Type B pancreatic cell (in vitro differentiated cells): ENCODE measurements around the gene SLC22A6. TPM values are rescaled to one million over a fixed set of nuclear protein-coding genes. Genes with fewer than 3 reads are reported as not detected.

Source experiments
- DNase-seq: peaks from one replicate; pipeline ENCODE4 v3.0.0; 2021; ENCODE audit warnings: mixed read lengths; ENCODE audit not compliant: unreplicated experiment; ENCODE audit errors: extremely low spot score
- H3K27ac Mint-ChIP-seq: 2 replicates; pipeline ENCODE4 v1.8.0; 2021; ENCODE audit warnings: mild to moderate bottlenecking, mixed read lengths
- H3K27me3 Mint-ChIP-seq: 2 replicates; pipeline ENCODE4 v1.8.0; 2021; ENCODE audit warnings: mixed read lengths
- H3K36me3 Mint-ChIP-seq: 2 replicates; pipeline ENCODE4 v1.8.0; 2021; ENCODE audit warnings: mixed read lengths
- H3K4me1 Mint-ChIP-seq: one replicate; pipeline ENCODE4 v1.8.0; 2021; ENCODE audit warnings: mixed read lengths; ENCODE audit not compliant: unreplicated experiment
- H3K4me3 Mint-ChIP-seq: 2 replicates; pipeline ENCODE4 v1.8.0; 2021; ENCODE audit warnings: mild to moderate bottlenecking, mixed read lengths
- H3K9me3 Mint-ChIP-seq: 2 replicates; pipeline ENCODE4 v1.8.0; 2021; ENCODE audit warnings: mixed read lengths
- total RNA-seq: library from RNA; stranded (reverse); gene quantifications from 2 replicates; pipeline ENCODE4 v1.2.1, GENCODE V29; 2021; ENCODE audit warnings: low replicate concordance
- TF ChIP-seq, protein P1 (sequence below): fragments of 200-600 bp; sonication (generic); conservative IDR thresholded peaks from 2 replicates; pipeline ENCODE4 v1.5.0; 2021; ENCODE audit warnings: antibody characterized with exemption, mild to moderate bottlenecking

The SLC22A6 gene
- total RNA-seq, 1 donor from 2014 or later = 1.5 TPM

DNA sequence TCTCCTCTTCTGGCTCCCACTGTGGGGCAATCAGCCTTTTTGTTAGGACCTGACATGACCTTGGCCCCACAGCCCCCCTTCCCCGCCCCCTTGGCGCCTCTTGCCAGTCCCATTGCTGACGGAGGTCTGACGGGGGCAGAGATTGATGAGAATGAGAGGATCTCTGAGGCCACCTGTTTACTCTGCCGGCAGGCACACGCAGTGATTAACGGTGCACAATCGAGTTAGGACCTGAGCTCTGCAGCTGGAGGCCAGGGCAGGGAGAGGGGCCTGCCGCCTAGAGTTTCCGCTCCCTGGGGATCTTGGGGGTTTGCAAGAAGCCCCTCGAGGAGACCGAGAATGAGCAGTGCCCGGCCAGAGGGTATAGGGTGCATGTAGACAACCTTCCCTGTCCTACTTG is 56.8 kb downstream of the SLC22A6 start:
- Mint-ChIP-seq H3K4me3 (peak overlapping the region; percentile 68), H3K27ac (no peak overlapping the region), H3K36me3 (no peaks in the 10 kb centered on the region), H3K9me3 (no peaks in the 10 kb centered on the region), H3K27me3 (peaks cover 56% of the 10 kb centered on the region), H3K4me1 (peaks cover 41% of the 10 kb centered on the region)
- TF ChIP-seq, protein P1, sequence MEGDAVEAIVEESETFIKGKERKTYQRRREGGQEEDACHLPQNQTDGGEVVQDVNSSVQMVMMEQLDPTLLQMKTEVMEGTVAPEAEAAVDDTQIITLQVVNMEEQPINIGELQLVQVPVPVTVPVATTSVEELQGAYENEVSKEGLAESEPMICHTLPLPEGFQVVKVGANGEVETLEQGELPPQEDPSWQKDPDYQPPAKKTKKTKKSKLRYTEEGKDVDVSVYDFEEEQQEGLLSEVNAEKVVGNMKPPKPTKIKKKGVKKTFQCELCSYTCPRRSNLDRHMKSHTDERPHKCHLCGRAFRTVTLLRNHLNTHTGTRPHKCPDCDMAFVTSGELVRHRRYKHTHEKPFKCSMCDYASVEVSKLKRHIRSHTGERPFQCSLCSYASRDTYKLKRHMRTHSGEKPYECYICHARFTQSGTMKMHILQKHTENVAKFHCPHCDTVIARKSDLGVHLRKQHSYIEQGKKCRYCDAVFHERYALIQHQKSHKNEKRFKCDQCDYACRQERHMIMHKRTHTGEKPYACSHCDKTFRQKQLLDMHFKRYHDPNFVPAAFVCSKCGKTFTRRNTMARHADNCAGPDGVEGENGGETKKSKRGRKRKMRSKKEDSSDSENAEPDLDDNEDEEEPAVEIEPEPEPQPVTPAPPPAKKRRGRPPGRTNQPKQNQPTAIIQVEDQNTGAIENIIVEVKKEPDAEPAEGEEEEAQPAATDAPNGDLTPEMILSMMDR = no peak
- DNase-seq = no peak

DNA sequence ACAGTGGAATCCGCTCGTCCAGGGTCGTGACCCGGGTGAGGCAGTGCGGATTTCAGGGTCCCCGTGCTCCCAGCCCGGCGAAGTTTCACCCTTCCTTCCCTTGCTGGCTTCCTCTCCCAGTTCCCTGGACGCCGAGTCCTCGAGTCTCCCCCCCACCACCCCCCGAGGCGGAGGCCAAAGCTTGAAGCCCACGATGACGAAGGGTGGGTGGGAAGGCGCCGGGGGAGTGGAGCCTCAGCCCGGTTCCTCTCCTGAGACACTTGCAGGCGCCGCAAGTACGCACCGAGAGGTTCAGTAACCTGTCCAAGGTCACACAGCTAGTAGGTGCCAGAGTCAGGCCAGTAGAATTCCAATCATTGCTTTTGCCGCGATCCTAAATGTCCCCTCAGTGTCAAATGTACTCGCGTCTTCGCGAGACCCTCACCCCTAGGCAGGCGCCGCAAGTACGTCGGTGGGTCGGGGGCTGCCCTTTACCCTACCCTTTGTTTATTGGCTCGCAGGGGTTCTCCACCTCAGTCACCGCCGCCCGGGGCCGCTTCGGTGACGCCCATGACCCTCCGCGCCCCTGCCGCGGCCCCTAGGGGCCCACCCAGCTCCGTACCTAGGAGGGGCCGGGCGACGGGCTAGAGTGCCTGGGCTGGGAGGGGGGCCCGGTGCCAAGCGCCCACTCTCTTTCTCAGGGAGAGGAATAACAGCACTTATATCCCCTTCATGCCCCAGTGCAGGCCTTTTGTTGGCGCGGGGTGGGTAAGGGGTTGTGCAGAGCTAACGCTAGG is 57.9 kb downstream of the SLC22A6 start:
- no peak for DNase-seq
- Mint-ChIP-seq H3K4me3 (peak overlapping the region; percentile 70), H3K9me3 (no peaks in the 10 kb centered on the region), H3K4me1 (peaks cover 44% of the 10 kb centered on the region), H3K36me3 (no peaks in the 10 kb centered on the region), H3K27me3 (peaks cover 64% of the 10 kb centered on the region), H3K27ac (no peak overlapping the region)
- TF ChIP-seq, protein P1 = no peak

Other genes with a start within 250 kb of the SLC22A6 start
- 6.3 and 10.1 TPM in 2 replicates for gene ZBTB3, start 230.8 kb downstream of the SLC22A6 start, total RNA-seq
- gene POLR2G, start 223.4 kb downstream of the SLC22A6 start, total RNA-seq = 68.8 and 98.7 TPM in 2 replicates
- 23.8 and 37.6 TPM in 2 replicates for gene TAF6L, start 213.6 kb downstream of the SLC22A6 start, total RNA-seq
- gene TMEM179B, start 197.6 kb downstream of the SLC22A6 start, total RNA-seq = 41.1 and 53.1 TPM in 2 replicates
- 21.9 and 23.3 TPM in 2 replicates for gene TMEM223, start 193.0 kb downstream of the SLC22A6 start, total RNA-seq
- gene NXF1, start 179.5 kb downstream of the SLC22A6 start, total RNA-seq = 111 TPM in 2 replicates
- 42.4 and 51.7 TPM in 2 replicates for gene STX5, start 152.9 kb downstream of the SLC22A6 start, total RNA-seq
- gene TEX54, start 152.1 kb downstream of the SLC22A6 start, total RNA-seq = not detected in 2 replicates
- 47.6 and 58.3 TPM in 2 replicates for gene WDR74, start 145.4 kb downstream of the SLC22A6 start, total RNA-seq
- gene SLC3A2, start 104.1 kb downstream of the SLC22A6 start, total RNA-seq = 190 and 287 TPM in 2 replicates
- 0.29 and 2.1 TPM in 2 replicates for gene CHRM1, start 63.6 kb downstream of the SLC22A6 start, total RNA-seq
- 0.17 and 0.85 TPM in 2 replicates for gene SLC22A8, start 30.9 kb upstream of the SLC22A6 start, total RNA-seq
- not detected in 2 replicates for gene SLC22A24, start 159.3 kb upstream of the SLC22A6 start, total RNA-seq